Caco-2 (cell line): Measurements from ENCODE around the gene DRGX. TPM values are rescaled to one million over a fixed set of nuclear protein-coding genes. Genes with fewer than 3 reads are reported as not detected.

ENCODE experiments used
- BruUV-seq: library from RNA; stranded (reverse); fragments of 400-500 nt; replicated peaks from 2 replicates; lab custom pipeline; 2021; lab: Mats Ljungman, UMichigan
- CTCF ChIA-PET: fragments of 300-600 bp; sonication (Branson Sonifier 250); formaldehyde crosslinking; loops from one replicate; lab custom pipeline; 2022; ENCODE audit warnings: antibody characterized with exemption; lab: Charles Lee
- POLR2A ChIA-PET: fragments of 300-600 bp; sonication (Branson Sonifier 250); formaldehyde crosslinking; loops from one replicate; lab custom pipeline; 2022; ENCODE audit warnings: antibody characterized with exemption; lab: Charles Lee
- DNase-seq, 2 experiments: peaks; one replicate each; pipeline versions ENCODE4 v3.0.0 to v3.0.0-alpha.2; 2020 to 2022
- H3K27me3 ChIP-seq: replicated peaks from 2 replicates; pipeline ENCODE4 v1.6.0; 2011; ENCODE audit warnings: low read length; ENCODE audit not compliant: control insufficient read depth, insufficient read depth
- H3K36me3 ChIP-seq: 2 replicates; pipeline ENCODE4 v1.5.1; 2011; ENCODE audit warnings: low read length; ENCODE audit not compliant: control insufficient read depth, insufficient read depth
- H3K4me1 ChIP-seq: fragments of 250-450 bp; sonication (Bioruptor Pico); 2 replicates; pipeline ENCODE4 v1.5.1; 2020; ENCODE audit warnings: mild to moderate bottlenecking
- H3K4me3 ChIP-seq: 2 replicates; pipeline ENCODE4 v1.5.1; 2011; ENCODE audit warnings: low read depth, mild to moderate bottlenecking, control low read depth, low read length
- H3K9me3 ChIP-seq: fragments of 250-450 bp; sonication (Bioruptor Pico); 2 replicates; pipeline ENCODE4 v1.5.1; 2020; ENCODE audit warnings: mild to moderate bottlenecking, moderate library complexity
- H3K27ac Mint-ChIP-seq: one replicate; pipeline ENCODE4 v1.8.0; 2022; ENCODE audit warnings: mixed read lengths; ENCODE audit not compliant: unreplicated experiment
- H3K27me3 Mint-ChIP-seq: one replicate; pipeline ENCODE4 v1.8.0; 2022; ENCODE audit warnings: mixed read lengths; ENCODE audit not compliant: insufficient read depth, unreplicated experiment
- H3K36me3 Mint-ChIP-seq: one replicate; pipeline ENCODE4 v1.8.0; 2022; ENCODE audit warnings: mild to moderate bottlenecking, mixed read lengths; ENCODE audit not compliant: insufficient read depth, unreplicated experiment
- H3K4me1 Mint-ChIP-seq: one replicate; pipeline ENCODE4 v1.8.0; 2022; ENCODE audit warnings: low read depth, mixed read lengths; ENCODE audit not compliant: unreplicated experiment
- H3K4me3 Mint-ChIP-seq: one replicate; pipeline ENCODE4 v1.8.0; 2022; ENCODE audit warnings: mild to moderate bottlenecking, moderate library complexity, mixed read lengths; ENCODE audit not compliant: unreplicated experiment
- H3K9me3 Mint-ChIP-seq: one replicate; pipeline ENCODE4 v1.8.0; 2022; ENCODE audit warnings: mixed read lengths; ENCODE audit not compliant: unreplicated experiment
- intact Hi-C: fragments of 100-400 bp; cut with micrococcal nuclease; formaldehyde crosslinking; loops from one replicate; pipeline ENCODE4 v1.10.0; 2022; ENCODE audit not compliant: unreplicated experiment
- total RNA-seq: library from RNA; stranded (reverse); gene quantifications from 2 replicates; pipeline ENCODE4 v1.2.3, GENCODE V29; 2022
- TF ChIP-seq, protein P1 (sequence below), 2 experiments: fragments of 200-600 bp in 1 of 2; IDR thresholded peaks; 1 replicate in 1 of 2; 2 replicates in 1 of 2; pipeline versions ENCODE4 v1.5.1 to v1.8.0; 2011 to 2022; ENCODE audit warnings: antibody characterized with exemption in 1 of 2, control low read depth in 1 of 2, inconsistent platforms in 1 of 2, low read depth in 1 of 2, low read length in 1 of 2, mild to moderate bottlenecking in 1 of 2, moderate library complexity in 1 of 2; ENCODE audit not compliant: insufficient read depth in 1 of 2, severe bottlenecking in 1 of 2, unreplicated experiment in 1 of 2

The DRGX gene
- total RNA-seq, 1 experiment from 2014 or later: not detected

DNA sequence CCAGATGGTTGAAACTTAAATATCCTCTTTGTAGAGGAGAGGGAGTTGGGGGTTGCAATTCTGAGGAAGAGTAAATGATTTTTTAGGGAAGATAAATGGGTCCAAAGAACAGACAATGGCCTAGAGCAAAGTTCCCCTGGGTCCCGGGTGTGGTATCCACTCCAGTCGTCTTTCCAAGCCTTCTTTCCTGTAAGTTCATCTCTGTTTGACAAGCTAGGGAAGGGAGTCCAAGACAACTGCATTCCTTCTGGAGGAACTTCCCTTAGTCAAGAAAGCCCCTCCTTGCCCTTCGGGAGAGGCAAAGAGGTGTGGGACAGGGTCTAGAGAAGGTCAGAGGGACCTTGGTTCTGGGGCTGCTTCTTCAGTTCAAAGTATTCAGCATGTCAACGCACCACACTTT lies 63.6 kb downstream of the DRGX start:
- Mint-ChIP-seq H3K36me3 (no peaks in the 10 kb centered on the region), H3K9me3 (peaks cover 14% of the 10 kb centered on the region), H3K27ac (no peak overlapping the region), H3K4me1 (no peaks in the 10 kb centered on the region), H3K4me3 (no peak overlapping the region), H3K27me3 (peaks cover 25% of the 10 kb centered on the region)
- Histone ChIP-seq H3K27me3 (0 out of 2 replicates have a peak, but pooled peaks cover 1% of the 10 kb centered on the region), H3K4me1 (no peaks in the 10 kb centered on the region), H3K9me3 (no peaks in the 10 kb centered on the region), H3K36me3 (no peaks in the 10 kb centered on the region), H3K4me3 (no peak overlapping the region)
- CTCF ChIA-PET: no interaction called here
- BruUV-seq: no TSS peak
- intact Hi-C loops: no loop called here
- no peak for DNase-seq
- TF ChIP-seq, protein P1, sequence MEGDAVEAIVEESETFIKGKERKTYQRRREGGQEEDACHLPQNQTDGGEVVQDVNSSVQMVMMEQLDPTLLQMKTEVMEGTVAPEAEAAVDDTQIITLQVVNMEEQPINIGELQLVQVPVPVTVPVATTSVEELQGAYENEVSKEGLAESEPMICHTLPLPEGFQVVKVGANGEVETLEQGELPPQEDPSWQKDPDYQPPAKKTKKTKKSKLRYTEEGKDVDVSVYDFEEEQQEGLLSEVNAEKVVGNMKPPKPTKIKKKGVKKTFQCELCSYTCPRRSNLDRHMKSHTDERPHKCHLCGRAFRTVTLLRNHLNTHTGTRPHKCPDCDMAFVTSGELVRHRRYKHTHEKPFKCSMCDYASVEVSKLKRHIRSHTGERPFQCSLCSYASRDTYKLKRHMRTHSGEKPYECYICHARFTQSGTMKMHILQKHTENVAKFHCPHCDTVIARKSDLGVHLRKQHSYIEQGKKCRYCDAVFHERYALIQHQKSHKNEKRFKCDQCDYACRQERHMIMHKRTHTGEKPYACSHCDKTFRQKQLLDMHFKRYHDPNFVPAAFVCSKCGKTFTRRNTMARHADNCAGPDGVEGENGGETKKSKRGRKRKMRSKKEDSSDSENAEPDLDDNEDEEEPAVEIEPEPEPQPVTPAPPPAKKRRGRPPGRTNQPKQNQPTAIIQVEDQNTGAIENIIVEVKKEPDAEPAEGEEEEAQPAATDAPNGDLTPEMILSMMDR (IDR thresholded peaks at IDR 0.05; ENCODE audit: insufficient read depth in 1 of 2, low read depth in 1 of 2, low read length in 1 of 2, severe bottlenecking in 1 of 2, unreplicated experiment in 1 of 2): no peak
- POLR2A ChIA-PET: no interaction called here

DNA sequence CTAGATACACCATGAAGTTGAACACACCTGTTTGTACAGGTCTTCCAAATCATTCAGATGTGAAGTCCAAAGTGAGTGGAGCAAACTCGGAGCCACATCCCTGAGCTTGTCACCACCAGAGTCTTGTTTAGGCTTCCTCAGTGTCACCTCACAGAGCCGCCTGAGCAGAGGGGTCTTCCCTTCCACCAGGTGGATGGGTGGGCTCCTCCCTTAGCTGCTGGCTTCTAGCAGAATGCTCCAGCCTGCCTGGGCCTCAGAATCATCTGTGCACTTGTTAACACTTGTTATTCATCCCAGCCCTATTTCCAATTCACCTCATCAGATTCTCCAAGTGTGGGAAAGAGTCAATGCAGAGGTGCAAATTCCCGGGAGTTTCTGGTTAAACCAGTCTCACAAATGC lies 64.5 kb downstream of the DRGX start:
- BruUV-seq: no TSS peak
- TF ChIP-seq, protein P1 (IDR thresholded peaks at IDR 0.05; ENCODE audit: insufficient read depth in 1 of 2, low read depth in 1 of 2, low read length in 1 of 2, severe bottlenecking in 1 of 2, unreplicated experiment in 1 of 2): no peak

DNA sequence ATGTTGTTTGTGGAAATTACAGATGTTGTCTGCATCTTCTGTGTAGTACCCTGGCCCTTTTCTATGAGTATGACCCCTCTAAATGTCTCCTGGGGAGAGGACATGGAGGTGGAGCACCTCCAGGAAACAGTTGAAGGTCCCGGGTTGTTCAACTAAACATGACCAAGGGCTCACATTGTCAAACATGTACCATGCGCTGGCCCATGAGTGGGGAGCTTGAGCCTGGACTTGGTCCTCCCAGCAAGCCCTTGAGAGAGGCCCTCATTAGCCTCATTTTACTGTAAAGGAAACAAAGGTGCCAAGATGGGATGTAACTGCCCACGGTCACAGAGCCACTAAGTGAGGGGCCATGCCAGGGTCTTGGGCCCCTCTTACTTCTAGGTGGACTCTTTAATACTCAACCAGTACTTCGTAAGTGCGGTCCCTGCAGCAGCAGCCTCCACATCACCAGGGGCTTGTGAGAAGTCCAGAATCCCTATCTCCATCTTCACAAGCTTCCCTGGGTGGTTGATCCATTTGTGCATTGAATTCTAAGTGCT lies 65.7 kb downstream of the DRGX start:
- ChIA-PET CTCF (no interaction called here), POLR2A (no interaction called here)
- no peaks in the 10 kb centered on the region for H3K4me1 Mint-ChIP-seq
- no peaks in the 10 kb centered on the region for H3K36me3 Mint-ChIP-seq
- intact Hi-C loops: no loop called here
- H3K27ac Mint-ChIP-seq: no peak overlapping the region
- 0 out of 2 replicates have a peak, but pooled peaks cover 1% of the 10 kb centered on the region for H3K27me3 ChIP-seq
- BruUV-seq: no TSS peak
- peaks cover 21% of the 10 kb centered on the region for H3K27me3 Mint-ChIP-seq
- peaks cover 4% of the 10 kb centered on the region for H3K9me3 Mint-ChIP-seq
- no peaks in the 10 kb centered on the region for H3K9me3 ChIP-seq
- no peaks in the 10 kb centered on the region for H3K36me3 ChIP-seq
- no peak for DNase-seq
- no peaks in the 10 kb centered on the region for H3K4me1 ChIP-seq
- TF ChIP-seq, protein P1 (IDR thresholded peaks at IDR 0.05; ENCODE audit: insufficient read depth in 1 of 2, low read depth in 1 of 2, low read length in 1 of 2, severe bottlenecking in 1 of 2, unreplicated experiment in 1 of 2): no peak
- H3K4me3 ChIP-seq: no peak overlapping the region
- no peak overlapping the region for H3K4me3 Mint-ChIP-seq

More for the DNA sequence above, 64.5 kb downstream of the DRGX start:
- no peaks in the 10 kb centered on the region for H3K9me3 ChIP-seq
- no peak for DNase-seq
- CTCF ChIA-PET: no interaction called here
- H3K4me3 Mint-ChIP-seq: no peak overlapping the region
- intact Hi-C loops: no loop called here
- no peaks in the 10 kb centered on the region for H3K4me1 ChIP-seq
- H3K9me3 Mint-ChIP-seq: peaks cover 14% of the 10 kb centered on the region
- H3K4me3 ChIP-seq: no peak overlapping the region
- POLR2A ChIA-PET: no interaction called here
- no peaks in the 10 kb centered on the region for H3K36me3 ChIP-seq
- H3K27me3 Mint-ChIP-seq: peaks cover 30% of the 10 kb centered on the region
- H3K27me3 ChIP-seq: 0 out of 2 replicates have a peak, but pooled peaks cover 1% of the 10 kb centered on the region
- no peaks in the 10 kb centered on the region for H3K36me3 Mint-ChIP-seq
- no peaks in the 10 kb centered on the region for H3K4me1 Mint-ChIP-seq
- no peak overlapping the region for H3K27ac Mint-ChIP-seq
